Smooth muscle cell (in vitro differentiated cells): ENCODE data around the gene ARF4. TPM values are rescaled to one million over a fixed set of nuclear protein-coding genes. Genes with fewer than 3 reads are reported as not detected.

ENCODE experiments used
- DNase-seq: peaks from one replicate; lab custom pipeline; 2025; ENCODE audit not compliant: unreplicated experiment; lab: John Stamatoyannopoulos, UW
- H2AFZ ChIP-seq: fragments of 200-600 bp; sonication (generic); 2 replicates; pipeline ENCODE4 v1.6.0; 2016; ENCODE audit warnings: antibody characterized with exemption, low read depth, mild to moderate bottlenecking
- H3F3A ChIP-seq: fragments of 200-600 bp; sonication (generic); 2 replicates; pipeline ENCODE4 v1.6.0; 2017; ENCODE audit warnings: antibody characterized with exemption, low read depth
- H3K27ac ChIP-seq: fragments of 200-600 bp; sonication (generic); 2 replicates; pipeline ENCODE4 v1.5.1; 2016; ENCODE audit warnings: low read depth, mild to moderate bottlenecking
- H3K27me3 ChIP-seq: fragments of 200-600 bp; sonication (generic); 2 replicates; pipeline ENCODE4 v1.6.1; 2016; ENCODE audit warnings: low read depth, mild to moderate bottlenecking
- H3K36me3 ChIP-seq: fragments of 200-600 bp; sonication (generic); 2 replicates; pipeline ENCODE4 v1.5.1; 2016; ENCODE audit warnings: low read depth
- H3K4me1 ChIP-seq: fragments of 200-600 bp; sonication (generic); 2 replicates; pipeline ENCODE4 v1.5.1; 2016; ENCODE audit warnings: low read depth
- H3K4me2 ChIP-seq: fragments of 200-600 bp; sonication (generic); 2 replicates; pipeline ENCODE4 v1.6.0; 2016; ENCODE audit warnings: mild to moderate bottlenecking
- H3K4me3 ChIP-seq: fragments of 200-600 bp; sonication (generic); 2 replicates; pipeline ENCODE4 v1.5.1; 2016; ENCODE audit warnings: mild to moderate bottlenecking
- H3K79me2 ChIP-seq: fragments of 200-600 bp; sonication (generic); 2 replicates; pipeline ENCODE4 v1.6.0; 2016; ENCODE audit warnings: low read depth, mild to moderate bottlenecking
- H3K9ac ChIP-seq: fragments of 200-600 bp; sonication (generic); 2 replicates; pipeline ENCODE4 v1.6.0; 2016; ENCODE audit warnings: low read depth
- H3K9me3 ChIP-seq: fragments of 200-600 bp; sonication (generic); replicated peaks from 2 replicates; pipeline ENCODE4 v1.5.1; 2016; ENCODE audit warnings: low read depth
- H4K20me1 ChIP-seq: fragments of 200-600 bp; sonication (generic); 2 replicates; pipeline ENCODE4 v1.6.0; 2016; ENCODE audit warnings: low read depth
- WGBS: methylation state at CpG from one replicate; pipeline ENCODE4 v1.1.7; 2016; ENCODE audit warnings: low lambda C conversion rate; 5-methylcytosine and 5-hydroxymethylcytosine counted together
- polyA plus RNA-seq: library from polyadenylated mRNA; unstranded; fragments of >200 nt; fragmentation: Nextera tagmentation; extraction: Ambion mirVana; gene quantifications from 2 replicates; pipeline ENCODE4 v1.2.1, GENCODE V29; 2016
- total RNA-seq: library from RNA; depleted of rRNA; stranded (reverse); fragments of >200 nt; gene quantifications from 2 replicates; pipeline ENCODE4 v1.2.3, GENCODE V29; 2014
- TF ChIP-seq, protein P1 (sequence below): fragments of 200-600 bp; sonication (generic); IDR thresholded peaks from 2 replicates; pipeline ENCODE4 v1.5.1; 2017; ENCODE audit warnings: borderline replicate concordance, mild to moderate bottlenecking, antibody characterized with exemption; ENCODE audit not compliant: insufficient read depth, poor library complexity, severe bottlenecking

The ARF4 gene
- total and polyA plus RNA-seq, 2 experiments from 2014 or later = 688 TPM

DNA sequence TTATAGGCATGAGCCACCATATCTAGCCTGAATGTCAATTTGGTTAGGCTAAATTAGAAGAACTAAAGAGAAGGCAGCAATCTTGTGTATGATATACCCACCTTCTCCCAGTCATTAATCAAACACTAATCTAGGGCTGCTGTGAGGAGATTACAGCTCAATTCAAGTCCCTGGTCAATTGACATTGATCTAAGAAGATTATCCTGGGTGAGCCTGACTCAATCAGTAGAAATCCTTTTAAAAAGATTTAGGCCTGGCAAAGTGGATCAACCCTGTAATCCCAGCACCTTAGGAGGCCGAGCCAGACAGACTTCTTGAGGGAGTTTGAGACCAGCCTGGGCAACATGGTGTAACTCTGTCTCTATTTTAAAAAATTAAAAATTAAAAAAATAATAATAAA, 50.5 kb downstream of the ARF4 start:
- TF ChIP-seq, protein P1, sequence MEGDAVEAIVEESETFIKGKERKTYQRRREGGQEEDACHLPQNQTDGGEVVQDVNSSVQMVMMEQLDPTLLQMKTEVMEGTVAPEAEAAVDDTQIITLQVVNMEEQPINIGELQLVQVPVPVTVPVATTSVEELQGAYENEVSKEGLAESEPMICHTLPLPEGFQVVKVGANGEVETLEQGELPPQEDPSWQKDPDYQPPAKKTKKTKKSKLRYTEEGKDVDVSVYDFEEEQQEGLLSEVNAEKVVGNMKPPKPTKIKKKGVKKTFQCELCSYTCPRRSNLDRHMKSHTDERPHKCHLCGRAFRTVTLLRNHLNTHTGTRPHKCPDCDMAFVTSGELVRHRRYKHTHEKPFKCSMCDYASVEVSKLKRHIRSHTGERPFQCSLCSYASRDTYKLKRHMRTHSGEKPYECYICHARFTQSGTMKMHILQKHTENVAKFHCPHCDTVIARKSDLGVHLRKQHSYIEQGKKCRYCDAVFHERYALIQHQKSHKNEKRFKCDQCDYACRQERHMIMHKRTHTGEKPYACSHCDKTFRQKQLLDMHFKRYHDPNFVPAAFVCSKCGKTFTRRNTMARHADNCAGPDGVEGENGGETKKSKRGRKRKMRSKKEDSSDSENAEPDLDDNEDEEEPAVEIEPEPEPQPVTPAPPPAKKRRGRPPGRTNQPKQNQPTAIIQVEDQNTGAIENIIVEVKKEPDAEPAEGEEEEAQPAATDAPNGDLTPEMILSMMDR = no peak
- DNase-seq = no peak
- Histone ChIP-seq H3F3A (no peaks in the 10 kb centered on the region), H3K4me2 (no peak overlapping the region), H3K79me2 (no peaks in the 10 kb centered on the region), H3K4me1 (peaks cover 3% of the 10 kb centered on the region), H3K27ac (no peak overlapping the region), H3K9me3 (no peaks in the 10 kb centered on the region), H2AFZ (no peak overlapping the region), H4K20me1 (no peaks in the 10 kb centered on the region), H3K4me3 (no peak overlapping the region), H3K36me3 (no peaks in the 10 kb centered on the region), H3K27me3 (no peaks in the 10 kb centered on the region), H3K9ac (no peak overlapping the region)
- WGBS = 83% methylated on average over 1 of the region's 1 CpG

DNA sequence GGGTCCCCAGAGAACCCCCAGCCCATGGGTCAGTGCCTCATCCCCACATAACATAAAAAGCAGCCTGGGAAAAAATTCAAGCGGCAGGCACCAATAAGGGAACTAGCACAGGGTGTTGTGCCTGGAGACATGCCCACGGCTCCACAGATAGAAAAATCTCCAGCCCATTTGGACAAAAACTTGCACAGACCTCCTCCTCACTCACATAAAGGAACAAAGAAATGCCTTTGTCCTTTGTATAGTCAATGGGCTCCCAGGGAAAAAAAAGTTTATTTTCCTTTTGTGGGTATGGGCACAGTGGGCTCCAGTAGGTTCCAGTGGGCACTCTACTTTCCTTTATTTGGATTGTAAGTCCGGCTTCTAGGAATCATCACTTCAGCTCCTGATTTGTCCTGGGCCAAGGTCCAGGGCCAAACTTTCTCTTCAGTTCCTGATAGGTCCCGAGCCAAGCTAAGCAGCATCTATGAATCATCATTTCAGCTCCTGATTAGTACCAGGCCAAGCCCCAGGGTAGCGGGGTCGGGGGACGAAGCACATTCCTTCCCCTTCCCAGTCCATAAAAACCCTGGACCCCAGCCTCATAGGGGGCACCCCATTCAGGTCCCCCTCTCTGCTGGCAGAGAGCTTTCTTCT, 51.4 kb downstream of the ARF4 start:
- Histone ChIP-seq H3K27me3 (no peaks in the 10 kb centered on the region), H2AFZ (no peak overlapping the region), H3K9ac (no peak overlapping the region), H3K79me2 (no peaks in the 10 kb centered on the region), H3K4me1 (peaks cover 3% of the 10 kb centered on the region), H4K20me1 (no peaks in the 10 kb centered on the region), H3K27ac (no peak overlapping the region), H3K4me3 (no peak overlapping the region), H3K36me3 (no peaks in the 10 kb centered on the region), H3K9me3 (no peaks in the 10 kb centered on the region), H3F3A (no peaks in the 10 kb centered on the region), H3K4me2 (no peak overlapping the region)
- TF ChIP-seq, protein P1 = no peak
- DNase-seq = no peak
- 80% methylated on average over 7 of the region's 7 CpGs for WGBS

DNA sequence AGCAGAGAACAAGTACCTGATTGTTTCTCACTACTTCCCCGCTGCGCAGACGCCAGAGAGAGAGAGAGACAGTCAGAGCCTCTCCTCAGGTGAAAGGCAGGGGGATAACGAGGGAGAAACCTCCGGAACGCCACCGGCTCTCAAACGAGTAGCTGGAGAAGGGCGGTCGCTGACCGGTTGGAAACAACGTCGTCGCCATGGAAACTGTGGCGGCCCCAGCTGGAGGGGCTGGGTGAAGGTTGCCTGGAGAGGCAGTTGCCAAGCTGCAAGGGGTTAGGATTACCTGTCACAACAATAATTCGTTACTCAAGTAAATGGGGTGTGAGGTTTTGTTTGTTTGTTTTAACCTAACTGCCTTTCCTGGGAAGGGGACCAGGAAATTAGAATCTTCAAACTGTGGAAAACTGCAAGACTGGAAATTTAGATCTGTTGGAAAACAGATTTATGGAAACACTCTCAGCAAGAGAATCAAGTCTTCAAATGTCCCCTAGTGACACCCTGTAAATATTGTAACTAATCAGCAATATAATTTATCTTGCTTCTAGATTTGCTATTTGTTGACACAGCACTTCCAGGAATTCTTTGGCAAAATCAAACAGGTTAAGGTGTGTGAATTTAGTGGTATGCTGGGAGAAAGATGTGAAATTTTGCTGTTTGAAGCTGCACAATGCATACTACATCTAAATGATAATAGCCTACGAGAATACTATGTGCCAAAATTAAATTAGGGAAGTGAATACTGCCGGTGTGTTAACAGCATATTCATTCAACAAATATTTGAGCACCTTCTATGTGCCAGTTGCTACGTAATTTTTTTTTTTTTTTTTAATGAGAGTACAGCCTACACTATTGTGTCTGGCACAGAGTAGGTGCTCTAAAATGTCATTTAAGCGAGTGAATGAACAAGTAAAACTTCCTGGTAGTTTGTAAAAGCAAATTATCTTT, 52.7 kb downstream of the ARF4 start, which contains the start of gene DNAH12:
Gene DNAH12, minus strand, starts transcription at position 164 of the 945 bp plus-strand sequence. CDS start 1,474 bp downstream, outside the sequence.
- no peaks in the 10 kb centered on the region for H3K36me3 ChIP-seq
- H3K4me3 ChIP-seq = peak within 1 kb of the TSS; percentile 38
- no peak within 1 kb of the TSS for H3K27ac ChIP-seq
- H3K4me2 ChIP-seq = peak within 1 kb of the TSS; percentile 71
- peak; percentile 2 for DNase-seq
- WGBS = 17% methylated on average over 20 of the region's 20 CpGs
- H3K9ac ChIP-seq = peak within 1 kb of the TSS; percentile 12
- H3K27me3 ChIP-seq = no peaks in the 10 kb centered on the region
- no peaks in the 10 kb centered on the region for H3F3A ChIP-seq
- no peaks in the 10 kb centered on the region for H3K9me3 ChIP-seq
- TF ChIP-seq, protein P1 = no peak
- H2AFZ ChIP-seq = peak within 1 kb of the TSS; percentile 1
- H3K79me2 ChIP-seq = no peaks in the 10 kb centered on the region
- no peaks in the 10 kb centered on the region for H4K20me1 ChIP-seq
- H3K4me1 ChIP-seq = peaks cover 3% of the 10 kb centered on the region
